Smooth muscle cell of the brain vasculature (primary cell): ENCODE measurements around the gene COBLL1.

Experiments
- DNase-seq: peaks from one replicate; pipeline ENCODE4 v3.0.0-alpha.2; 2012; ENCODE audit warnings: low read depth, low spot score

COBLL1 gene

DNA sequence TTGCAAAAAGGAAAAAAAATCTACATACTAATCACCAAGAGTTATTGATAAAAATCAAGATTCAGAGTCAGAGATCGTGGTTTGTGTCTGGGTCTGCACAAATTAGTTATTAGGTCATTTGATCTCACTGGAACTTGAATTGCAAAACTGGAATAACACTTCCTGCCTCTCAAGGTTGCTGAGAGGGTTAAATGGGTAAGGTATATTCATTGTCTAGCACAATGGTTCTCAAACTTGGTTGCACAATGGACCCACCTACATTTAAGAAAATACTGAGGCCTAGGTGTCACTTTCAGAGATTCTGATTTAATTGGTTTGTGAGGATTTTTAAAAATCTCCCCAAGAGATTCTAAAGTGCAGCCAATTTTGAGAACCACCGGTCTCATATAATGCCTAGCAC lies 84.8 kb downstream of the COBLL1 start:
- DNase-seq, result no peak

DNA sequence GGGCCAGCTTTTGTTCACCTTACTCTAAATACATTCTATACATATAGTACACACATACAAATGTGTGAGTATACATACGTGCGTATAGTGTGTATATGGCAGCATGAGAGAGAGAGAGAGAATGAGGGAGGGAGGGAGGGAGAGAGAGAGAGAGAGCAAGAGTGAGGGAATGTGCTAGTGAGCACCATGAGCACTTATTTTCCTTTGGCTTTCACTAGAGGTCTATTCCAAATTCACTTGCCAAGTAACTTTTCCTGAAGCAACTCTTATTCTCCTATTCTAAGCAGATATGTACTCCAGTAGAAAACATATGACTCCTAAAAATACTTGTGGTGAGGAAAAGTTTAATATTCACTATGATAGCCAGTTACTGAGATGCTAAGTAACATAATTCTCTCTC lies 85.7 kb downstream of the COBLL1 start:
- DNase-seq, result no peak

GRCh38 chr2:164754157-164755093 lies 87.2 kb downstream of the COBLL1 start:
- no peak for DNase-seq

GRCh38 chr2:164752956-164753355 lies 88.7 kb downstream of the COBLL1 start:
- no peak for DNase-seq

- no peak for DNase-seq
Observed at GRCh38 chr2:164747783-164748433, 93.7 kb downstream of the COBLL1 start.

DNA sequence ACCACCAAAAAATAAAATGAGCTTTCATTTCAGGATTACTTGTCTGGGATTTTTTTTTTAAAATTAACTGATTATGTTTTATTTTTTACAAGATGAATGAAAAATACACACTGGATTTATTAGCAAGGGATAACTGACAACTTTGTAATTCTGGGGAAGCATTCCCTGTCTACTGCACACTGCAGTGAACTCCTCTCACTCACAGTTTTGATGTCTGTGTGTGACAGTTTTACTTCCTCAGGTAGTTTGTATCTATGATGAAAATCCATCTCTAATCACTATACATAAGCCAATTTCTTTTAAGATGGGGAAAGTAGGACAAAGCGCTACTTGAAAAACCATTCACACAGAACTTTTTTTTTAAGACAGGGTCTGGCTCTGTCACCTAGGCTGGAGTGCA lies 94.5 kb downstream of the COBLL1 start:
- DNase-seq, result no peak

GRCh38 chr2:164746713-164747112 lies 94.9 kb downstream of the COBLL1 start:
- no peak for DNase-seq

GRCh38 chr2:164745012-164745797 lies 96.4 kb downstream of the COBLL1 start:
- DNase-seq, result no peak

DNA sequence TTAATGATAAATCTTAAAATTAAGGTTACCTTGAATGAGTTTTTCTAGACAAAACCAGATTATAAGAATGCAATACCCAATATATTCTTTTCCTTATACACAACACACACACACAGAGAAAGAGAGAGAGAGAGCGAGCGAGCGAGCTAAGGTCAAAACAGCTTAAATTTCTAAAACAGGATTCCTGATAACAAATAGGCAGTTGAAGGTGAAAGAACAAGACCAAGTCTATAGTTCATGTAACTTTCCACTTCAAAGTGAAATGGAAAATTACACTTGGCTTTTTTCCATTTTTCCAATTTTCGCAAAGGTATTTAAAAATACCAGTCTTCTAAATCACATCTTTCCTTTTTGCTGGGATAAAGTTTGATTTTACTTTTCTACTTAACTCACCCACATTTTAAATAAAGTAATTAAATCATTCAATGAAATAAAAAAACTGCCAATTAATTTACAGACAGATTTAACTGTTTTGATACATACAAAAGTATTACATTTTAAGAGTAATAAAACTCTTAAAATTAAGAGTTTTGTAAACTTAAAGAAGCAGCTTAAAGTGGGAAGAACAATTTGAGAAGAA lies 98.8 kb downstream of the COBLL1 start:
- DNase-seq, result no peak

- no peak for DNase-seq
Observed at GRCh38 chr2:164739966-164740365, 101.7 kb downstream of the COBLL1 start.

DNA sequence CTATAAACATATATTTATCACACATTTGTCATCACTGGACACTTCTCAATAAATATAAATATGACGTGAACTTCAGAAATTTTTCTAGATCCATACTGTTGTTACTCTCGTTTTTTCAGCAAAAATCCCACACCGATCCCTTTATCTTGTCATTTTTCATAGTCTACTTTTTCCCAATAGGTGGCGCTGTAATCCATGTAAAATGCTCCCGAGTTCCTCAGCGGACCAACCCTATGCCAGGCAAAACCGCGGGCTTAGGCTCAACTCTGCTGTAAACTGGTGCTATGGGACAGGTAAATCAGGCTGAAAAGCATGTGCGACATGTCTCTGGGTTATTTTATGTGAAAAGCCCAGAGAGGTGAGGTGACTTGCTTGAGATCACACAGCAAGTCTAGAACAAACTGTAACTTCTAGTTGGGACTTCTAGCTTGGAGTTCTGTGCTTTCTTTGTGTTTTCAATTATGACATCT lies 104.0 kb downstream of the COBLL1 start:
- DNase-seq, result no peak

- DNase-seq, result no peak
Observed at GRCh38 chr2:164735309-164735919, 106.2 kb downstream of the COBLL1 start.

DNA sequence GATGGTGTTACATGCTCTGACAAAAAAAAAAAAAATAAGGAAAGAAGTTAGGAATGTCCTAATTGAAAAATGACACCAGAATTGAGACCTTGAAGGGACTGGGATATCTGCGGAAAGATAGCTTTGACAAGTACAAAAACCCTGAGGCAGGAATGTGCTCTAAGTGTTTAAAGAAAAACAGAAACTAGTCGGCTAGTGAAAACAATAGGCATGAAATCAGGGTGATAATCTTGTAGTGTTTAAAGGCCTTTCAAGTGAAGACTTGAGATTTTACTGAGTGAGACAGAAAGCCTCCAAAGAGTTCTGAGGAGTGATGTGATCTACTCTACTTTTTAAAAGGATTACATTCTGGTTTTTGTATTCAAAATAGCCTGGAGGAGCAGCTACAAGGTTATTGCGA lies 107.4 kb downstream of the COBLL1 start:
- DNase-seq, result no peak

DNA sequence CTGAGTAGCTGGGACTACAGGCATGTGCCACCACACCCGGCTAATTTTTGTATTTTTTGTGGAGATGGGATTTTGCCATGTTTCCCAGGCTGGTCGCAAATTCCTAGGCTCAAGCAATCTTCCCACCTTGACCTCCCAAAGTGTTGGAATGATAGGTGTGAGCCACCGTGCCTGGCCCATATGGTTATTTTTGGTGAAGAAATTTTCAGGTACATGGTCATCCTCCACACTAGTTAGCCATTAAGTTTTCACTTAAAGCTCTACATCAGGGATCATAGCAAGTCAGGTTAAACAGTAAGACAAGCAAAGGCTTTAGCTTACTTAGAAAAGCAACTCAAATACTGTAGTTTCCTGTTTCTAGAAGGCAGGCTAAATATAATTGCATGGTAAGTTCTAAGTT lies 116.1 kb downstream of the COBLL1 start:
- DNase-seq, result no peak

- no peak for DNase-seq
Observed at GRCh38 chr2:164722616-164723338, 118.8 kb downstream of the COBLL1 start.

- DNase-seq, result no peak
Observed at GRCh38 chr2:164721430-164721829, 120.2 kb downstream of the COBLL1 start.

GRCh38 chr2:164719996-164720941 lies 121.4 kb downstream of the COBLL1 start:
- DNase-seq, result no peak

DNA sequence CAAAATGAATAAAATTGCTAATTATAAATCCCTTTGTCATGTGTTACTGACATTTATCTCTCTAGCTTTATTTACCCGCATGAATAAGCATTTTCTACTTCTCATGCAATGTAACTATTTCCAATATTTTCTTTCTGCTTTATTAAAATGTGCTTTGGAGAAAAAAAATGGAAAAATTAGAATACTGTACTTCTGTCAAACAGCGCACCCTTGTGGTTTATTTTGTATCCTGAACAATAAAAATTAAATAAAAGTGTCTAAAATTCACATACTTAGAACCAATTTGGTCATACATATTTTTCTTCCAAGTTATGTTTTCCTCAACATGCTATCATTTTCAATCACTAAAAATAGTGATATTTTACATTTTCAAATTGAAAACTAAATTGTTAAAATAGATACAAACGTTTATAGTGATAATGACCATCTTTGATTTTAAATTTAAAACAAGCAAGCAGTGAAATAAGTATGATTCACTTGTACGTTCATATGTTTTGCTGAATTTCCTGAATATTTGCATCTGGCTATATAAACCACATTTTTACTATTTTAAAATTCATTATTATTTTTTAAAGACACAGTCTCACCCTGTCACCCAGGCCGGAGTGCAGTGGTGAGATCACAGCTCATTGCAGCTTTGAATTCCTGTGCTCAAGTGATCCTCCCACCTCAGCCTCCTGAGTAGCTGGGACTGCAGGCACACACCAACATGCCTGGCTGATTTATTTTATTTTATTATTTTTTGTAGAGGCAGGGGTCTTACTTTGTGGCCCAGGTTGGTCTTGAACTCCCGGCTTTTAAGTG lies 124.4 kb downstream of the COBLL1 start:
- DNase-seq, result no peak

DNA sequence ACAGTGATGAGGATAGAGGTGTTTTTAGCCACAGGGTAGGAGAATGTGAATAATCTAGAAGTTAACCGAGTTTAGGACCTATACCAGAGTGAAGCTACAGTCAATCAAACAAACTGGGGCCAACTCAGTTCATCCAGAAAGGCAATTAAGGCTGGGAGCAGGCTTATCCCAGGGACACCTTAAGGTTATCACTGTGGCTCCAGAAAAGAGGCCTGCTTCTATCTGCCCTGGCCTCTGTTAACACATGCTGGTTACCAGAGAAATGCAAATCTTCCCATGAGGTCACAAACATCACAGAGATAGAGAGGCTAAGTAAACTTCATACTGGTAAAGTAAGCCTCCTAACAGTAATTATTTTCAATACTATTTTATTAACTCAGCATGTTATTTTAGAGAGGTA lies 127.2 kb downstream of the COBLL1 start:
- no peak for DNase-seq
